K562 (cell line): Measurements from ENCODE around the gene USP32.

Experiments
- CHD2 ChIP-seq: IDR thresholded peaks from 2 replicates; pipeline ENCODE4 v1.6.1; 2011; ENCODE audit warnings: low read depth, low read length
- CREB1 ChIP-seq, 2 experiments: sonication (generic) in 1 of 2; formaldehyde crosslinking in 1 of 2; IDR thresholded peaks; 2 replicates each; pipeline versions ENCODE4 v1.6.1 to v1.8.0; 2012 to 2022; ENCODE audit warnings: inconsistent platforms in 1 of 2, mild to moderate bottlenecking in 1 of 2, missing genetic modification reagents in 1 of 2, moderate library complexity in 1 of 2
- POU5F1 ChIP-seq: fragments of 150-350 bp; IDR thresholded peaks from 2 replicates; pipeline ENCODE4 v1.6.1; 2014; ENCODE audit warnings: borderline replicate concordance, low read length, low read depth, mild to moderate bottlenecking; ENCODE audit not compliant: partially characterized antibody
- TF ChIP-seq, protein P1 (sequence below), 3 experiments: IDR thresholded peaks in 2 of 3; conservative IDR thresholded peaks in 1 of 3; 2 replicates each; pipeline ENCODE4 v1.5.1; 2011 to 2012; ENCODE audit warnings: low read length in 3 of 3, mild to moderate bottlenecking in 3 of 3, control low read depth in 2 of 3, improper control_type of control experiment in 1 of 3, inconsistent platforms in 1 of 3, low read depth in 1 of 3, mixed read lengths in 1 of 3, moderate library complexity in 1 of 3; ENCODE audit not compliant: insufficient read depth in 2 of 3
- TF ChIP-seq, protein P2 (sequence below): sonication (generic); formaldehyde crosslinking; IDR thresholded peaks from 2 replicates; pipeline ENCODE4 v1.8.0; 2023; ENCODE audit warnings: mild to moderate bottlenecking, missing genetic modification reagents

DNA sequence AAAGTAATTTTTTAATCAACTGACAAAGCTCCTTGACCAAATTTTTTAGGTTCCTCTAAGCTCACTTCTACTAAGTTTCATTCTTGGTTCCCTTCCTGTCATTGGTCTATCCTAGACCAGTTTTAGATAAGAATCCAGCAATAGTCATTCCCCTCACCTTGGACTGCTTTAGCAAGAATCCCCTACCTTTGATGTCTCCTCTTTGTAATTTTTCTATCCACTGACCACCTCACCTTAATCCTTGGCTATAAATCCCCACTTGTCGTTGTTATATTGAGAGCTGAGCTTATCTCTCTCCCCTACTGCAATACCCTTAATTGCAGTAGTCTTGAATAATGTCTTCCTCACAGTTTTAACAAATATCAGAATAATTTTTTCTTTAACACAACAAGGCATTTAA lies 107.2 kb downstream of the USP32 start:
- TF ChIP-seq CHD2 (no peak), POU5F1 (no peak), CREB1 (IDR thresholded peaks at IDR 0.05) (no peak), CREB1 (CRISPR knock-in tag; IDR thresholded peaks at IDR 0.05) (no peak)
- TF ChIP-seq, protein P1, sequence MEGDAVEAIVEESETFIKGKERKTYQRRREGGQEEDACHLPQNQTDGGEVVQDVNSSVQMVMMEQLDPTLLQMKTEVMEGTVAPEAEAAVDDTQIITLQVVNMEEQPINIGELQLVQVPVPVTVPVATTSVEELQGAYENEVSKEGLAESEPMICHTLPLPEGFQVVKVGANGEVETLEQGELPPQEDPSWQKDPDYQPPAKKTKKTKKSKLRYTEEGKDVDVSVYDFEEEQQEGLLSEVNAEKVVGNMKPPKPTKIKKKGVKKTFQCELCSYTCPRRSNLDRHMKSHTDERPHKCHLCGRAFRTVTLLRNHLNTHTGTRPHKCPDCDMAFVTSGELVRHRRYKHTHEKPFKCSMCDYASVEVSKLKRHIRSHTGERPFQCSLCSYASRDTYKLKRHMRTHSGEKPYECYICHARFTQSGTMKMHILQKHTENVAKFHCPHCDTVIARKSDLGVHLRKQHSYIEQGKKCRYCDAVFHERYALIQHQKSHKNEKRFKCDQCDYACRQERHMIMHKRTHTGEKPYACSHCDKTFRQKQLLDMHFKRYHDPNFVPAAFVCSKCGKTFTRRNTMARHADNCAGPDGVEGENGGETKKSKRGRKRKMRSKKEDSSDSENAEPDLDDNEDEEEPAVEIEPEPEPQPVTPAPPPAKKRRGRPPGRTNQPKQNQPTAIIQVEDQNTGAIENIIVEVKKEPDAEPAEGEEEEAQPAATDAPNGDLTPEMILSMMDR (IDR thresholded peaks at IDR 0.05 in 2 of 3, conservative IDR thresholded peaks at IDR 0.05 in 1 of 3; ENCODE audit: insufficient read depth in 2 of 3, low read depth in 1 of 3, low read length in 3 of 3), result no peak
- TF ChIP-seq, protein P2, sequence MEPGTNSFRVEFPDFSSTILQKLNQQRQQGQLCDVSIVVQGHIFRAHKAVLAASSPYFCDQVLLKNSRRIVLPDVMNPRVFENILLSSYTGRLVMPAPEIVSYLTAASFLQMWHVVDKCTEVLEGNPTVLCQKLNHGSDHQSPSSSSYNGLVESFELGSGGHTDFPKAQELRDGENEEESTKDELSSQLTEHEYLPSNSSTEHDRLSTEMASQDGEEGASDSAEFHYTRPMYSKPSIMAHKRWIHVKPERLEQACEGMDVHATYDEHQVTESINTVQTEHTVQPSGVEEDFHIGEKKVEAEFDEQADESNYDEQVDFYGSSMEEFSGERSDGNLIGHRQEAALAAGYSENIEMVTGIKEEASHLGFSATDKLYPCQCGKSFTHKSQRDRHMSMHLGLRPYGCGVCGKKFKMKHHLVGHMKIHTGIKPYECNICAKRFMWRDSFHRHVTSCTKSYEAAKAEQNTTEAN, result no peak
